GM12878 (cell line): Measurements from ENCODE around the gene DYRK4. TPM values are rescaled to one million over a fixed set of nuclear protein-coding genes. Genes with fewer than 3 reads are reported as not detected.

Source experiments
- ATAC-seq: fragments of 200-7000 bp; cut with Tn5 transposase; 3 replicates; pipeline ENCODE4 v1.9.1; 2020; ENCODE audit warnings: mild to moderate bottlenecking, moderate library complexity
- BruUV-seq: library from RNA; stranded (reverse); fragments of 400-500 nt; replicated peaks from 2 replicates; lab custom pipeline; 2021; lab: Mats Ljungman, UMichigan
- CTCF ChIA-PET: fragments of 300-600 bp; sonication (Branson Sonifier 250); formaldehyde crosslinking; extraction: SDS; loops from one replicate; lab custom pipeline; 2021; ENCODE audit warnings: inconsistent platforms; lab: Yijun Ruan, JAX
- POLR2A ChIA-PET: fragments of 350-600 bp; formaldehyde crosslinking; extraction: SDS; loops from one replicate; lab custom pipeline; 2021; ENCODE audit warnings: inconsistent platforms; lab: Charles Lee
- RAD21 ChIA-PET: fragments of 300-600 bp; sonication (Branson Sonifier 250); formaldehyde crosslinking; loops from one replicate; lab custom pipeline; 2023; ENCODE audit warnings: antibody characterized with exemption; ENCODE audit not compliant: unreplicated experiment; lab: Charles Lee
- SMC1A ChIA-PET: fragments of 300-600 bp; sonication (Branson Sonifier 250); formaldehyde crosslinking; loops from one replicate; lab custom pipeline; 2023; ENCODE audit not compliant: unreplicated experiment, uncharacterized antibody; lab: Charles Lee
- DNase-seq: peaks from one replicate; pipeline ENCODE4 v3.0.0-alpha.2; 2011; ENCODE audit warnings: low read depth, low spot score
- FAIRE-seq: peaks from 3 replicates; lab custom pipeline; 2011; peaks lifted over from hg19 to GRCh38; lab: Jason Lieb, UNC
- H2AFZ ChIP-seq: 2 replicates; pipeline ENCODE4 v1.6.0; 2011; ENCODE audit warnings: low read depth, low read length, control low read depth; ENCODE audit not compliant: control insufficient read depth
- H3K27ac ChIP-seq: 2 replicates; pipeline ENCODE4 v1.5.1; 2011; ENCODE audit warnings: control low read depth; ENCODE audit not compliant: control insufficient read depth, insufficient read depth
- H3K27me3 ChIP-seq, 2 experiments: replicated peaks in 1 of 2; 2 replicates each; pipeline versions ENCODE4 v1.6.0 to v1.6.1; 2011; ENCODE audit warnings: low read length in 1 of 2; ENCODE audit not compliant: control insufficient read depth in 2 of 2, insufficient read depth in 2 of 2
- H3K36me3 ChIP-seq, 2 experiments: 2 replicates each; pipeline ENCODE4 v1.5.1; 2011; ENCODE audit warnings: low read length in 1 of 2; ENCODE audit not compliant: control insufficient read depth in 2 of 2, insufficient read depth in 2 of 2
- H3K4me1 ChIP-seq: 2 replicates; pipeline ENCODE4 v1.6.1; 2011; ENCODE audit warnings: mild to moderate bottlenecking, low read length, moderate library complexity, mixed read lengths; ENCODE audit not compliant: control insufficient read depth, insufficient read depth
- H3K4me2 ChIP-seq: 2 replicates; pipeline ENCODE4 v1.6.0; 2011; ENCODE audit warnings: control low read depth; ENCODE audit not compliant: control insufficient read depth, insufficient read depth
- H3K4me3 ChIP-seq: fragments of 200-600 bp; sonication (generic); 2 replicates; pipeline ENCODE4 v1.5.1; 2016
- H3K79me2 ChIP-seq: 2 replicates; pipeline ENCODE4 v1.6.0; 2011; ENCODE audit warnings: low read length; ENCODE audit not compliant: control insufficient read depth, insufficient read depth
- H3K9ac ChIP-seq: 2 replicates; pipeline ENCODE4 v1.8.0; 2011; ENCODE audit warnings: low read length, control low read depth, mixed read lengths; ENCODE audit not compliant: control insufficient read depth, insufficient read depth
- H3K9me3 ChIP-seq: replicated peaks from 3 replicates; pipeline ENCODE4 v1.5.1; 2011; ENCODE audit warnings: mild to moderate bottlenecking, low read length; ENCODE audit not compliant: control insufficient read depth, insufficient read depth
- H4K20me1 ChIP-seq: 2 replicates; pipeline ENCODE4 v1.6.0; 2011; ENCODE audit not compliant: control insufficient read depth, insufficient read depth
- BMI1 ChIP-seq: fragments of 450-650 bp; IDR thresholded peaks from 2 replicates; pipeline ENCODE4 v1.6.1; 2016; ENCODE audit warnings: mild to moderate bottlenecking, moderate library complexity, borderline replicate concordance
- CUX1 ChIP-seq: IDR thresholded peaks from 2 replicates; pipeline ENCODE4 v1.6.1; 2012; ENCODE audit warnings: improper control_type of control experiment, low read depth, low read length; ENCODE audit not compliant: insufficient replicate concordance
- EED ChIP-seq: sonication (generic); IDR thresholded peaks from 2 replicates; pipeline ENCODE4 v1.6.1; 2016; ENCODE audit warnings: antibody characterized with exemption, low read depth
- GABPA ChIP-seq: IDR thresholded peaks from 2 replicates; pipeline ENCODE4 v1.6.1; 2014; ENCODE audit warnings: antibody characterized with exemption, low read depth, mild to moderate bottlenecking, inconsistent platforms
- NKRF ChIP-seq: fragments of 450-650 bp; conservative IDR thresholded peaks from 2 replicates; pipeline ENCODE4 v1.6.1; 2017; ENCODE audit warnings: mild to moderate bottlenecking, moderate library complexity
- NR2C1 ChIP-seq: fragments of 450-650 bp; IDR thresholded peaks from 2 replicates; pipeline ENCODE4 v1.6.1; 2017; ENCODE audit warnings: antibody characterized with exemption, mild to moderate bottlenecking, moderate library complexity
- RELB ChIP-seq: fragments of 450-650 bp; IDR thresholded peaks from 2 replicates; pipeline ENCODE4 v1.6.1; 2017; ENCODE audit warnings: low read depth, mild to moderate bottlenecking, moderate library complexity
- SIX5 ChIP-seq: IDR thresholded peaks from 2 replicates; pipeline ENCODE4 v1.6.1; 2011; ENCODE audit warnings: mild to moderate bottlenecking, low read depth, low read length, moderate library complexity; ENCODE audit not compliant: severe bottlenecking
- STAT1 ChIP-seq: fragments of 450-650 bp; conservative IDR thresholded peaks from 2 replicates; pipeline ENCODE4 v1.6.1; 2014; ENCODE audit warnings: antibody characterized with exemption, mild to moderate bottlenecking
- STAT3 ChIP-seq: IDR thresholded peaks from 2 replicates; pipeline ENCODE4 v1.6.1; 2011; ENCODE audit warnings: low read depth, low read length, improper control_type of control experiment
- ZBTB40 ChIP-seq: fragments of 450-650 bp; IDR thresholded peaks from 2 replicates; pipeline ENCODE4 v1.6.1; 2016; ENCODE audit warnings: mild to moderate bottlenecking, moderate library complexity, borderline replicate concordance
- WGBS: methylation state at CpG from one replicate; pipeline ENCODE4 v1.1.6; 2016; ENCODE audit warnings: low lambda C conversion rate; ENCODE audit not compliant: insufficient replicate concordance, insufficient coverage; ENCODE audit errors: missing lambda C conversion rate; 5-methylcytosine and 5-hydroxymethylcytosine counted together
- in situ Hi-C: fragments of 300-500 bp; cut with MboI; formaldehyde crosslinking; loops from 9 replicates; pipeline ENCODE4 v1.14.3; 2018; ENCODE audit warnings: mixed read lengths
- intact Hi-C: fragments of 100-400 bp; cut with micrococcal nuclease; formaldehyde crosslinking; loops from one replicate; pipeline ENCODE4 v1.14.2; 2022; ENCODE audit not compliant: unreplicated experiment
- polyA plus RNA-seq, 11 experiments: library from polyadenylated mRNA; depleted of rRNA in 4 of 11; unstranded in 6 of 11; stranded (reverse) in 5 of 11; fragments of >200 nt; fragmentation: Nextera tagmentation in 4 of 11; fragmentation: Illumina TruSeq in 1 of 11; extraction: Ambion mirVana in 4 of 11; extraction: Trizol in 1 of 11; gene quantifications; 1 replicate in 1 of 11; 2 replicates in 10 of 11; pipeline versions ENCODE4 v1.2.1 to v1.2.3, GENCODE V29; 2011 to 2016; ENCODE audit warnings: inconsistent platforms in 2 of 11, missing spikeins in 2 of 11, low read depth in 1 of 11
- total RNA-seq, 4 experiments: library from RNA; depleted of rRNA in 3 of 4; stranded (reverse); fragments of >200 nt in 3 of 4; fragmentation: Illumina TruSeq in 1 of 4; extraction: Trizol in 1 of 4; gene quantifications; 2 replicates each; pipeline versions ENCODE4 v1.2.1 to v1.2.3, GENCODE V29; 2013 to 2021

Gene DYRK4
- total and polyA plus RNA-seq, 10 of the 15 experiments (the other 5 are each of a cell fraction or from before 2014, with no cell fraction given) = 30.8 to 66.7 (median 46.8) TPM

- CTCF ChIA-PET = interaction anchor here (1.0 to 2.5 kb wide), 3 partner anchors 11 to 17 kb away, joined by 3 to 14 read pairs (median 4); no protein-coding TSS in a partner anchor
- Histone ChIP-seq H3K4me3 (no peak overlapping the region), H3K9me3 (no peaks in the 10 kb centered on the region), H3K27ac (no peak overlapping the region), H4K20me1 (no peaks in the 10 kb centered on the region), H3K4me1 (no peaks in the 10 kb centered on the region), H3K79me2 (no peaks in the 10 kb centered on the region), H3K27me3 (no peaks in the 10 kb centered on the region), H3K4me2 (no peak overlapping the region), H3K9ac (no peak overlapping the region), H3K36me3 (no peaks in the 10 kb centered on the region), H2AFZ (no peak overlapping the region)
- SMC1A ChIA-PET = no interaction called here
- no peak for ATAC-seq
- WGBS = 97% methylated on average over 3 of the region's 3 CpGs
- FAIRE-seq = no peak
- no peak for DNase-seq
- POLR2A ChIA-PET = no interaction called here
- in situ Hi-C loops (no loop called here), intact Hi-C loops (no loop called here)
- RAD21 ChIA-PET = interaction anchor here (1.1 kb wide), 1 partner anchor 17 kb away, joined by 3 read pairs; no protein-coding TSS in a partner anchor
- BruUV-seq = no TSS peak
- TF ChIP-seq BMI1 (no peak), STAT1 (no peak), RELB (no peak), GABPA (no peak), ZBTB40 (no peak), NR2C1 (no peak), CUX1 (no peak), NKRF (no peak), STAT3 (no peak), SIX5 (no peak), EED (no peak)
Measured at GRCh38 chr12:4621511-4621910, 59.5 kb downstream of the DYRK4 start.
